ENCODE measurements around the gene KSR1. TPM values are rescaled to one million over a fixed set of nuclear protein-coding genes. Genes with fewer than 3 reads are reported as not detected.

Gene KSR1
- total and polyA plus RNA-seq, 9 of the 15 experiments (the other 6 are each of a cell fraction or from before 2014, with no cell fraction given) = 1.4 to 51.7 (median 18.4) TPM

- TF ChIP-seq ZBTB2 (IDR thresholded peaks at IDR 0.05) (peak; percentile 76), DACH1 (IDR thresholded peaks at IDR 0.05; ENCODE audit: partially characterized antibody) (peak; percentile 6), RFX5 (IDR thresholded peaks at IDR 0.05; ENCODE audit: low read depth, low read length) (no peak), HDGF (IDR thresholded peaks at IDR 0.05) (no peak), ZNF75A (CRISPR knock-in tag; IDR thresholded peaks at IDR 0.05) (no peak), SUPT5H (IDR thresholded peaks at IDR 0.05) (no peak), FOXK2 (conservative IDR thresholded peaks at IDR 0.05 in 1 of 2, IDR thresholded peaks at IDR 0.05 in 1 of 2; ENCODE audit: low read depth in 2 of 2) (no peak), TAF1 (IDR thresholded peaks at IDR 0.05; ENCODE audit: control insufficient read depth, extremely low read depth, insufficient read depth, low read length, severe bottlenecking) (no peak), NRF1 (conservative IDR thresholded peaks at IDR 0.05 in 1 of 2, IDR thresholded peaks at IDR 0.05 in 1 of 2) (peak; percentile 17 to 20; a peak in 1 of 4 replicates), TFAM (CRISPR knock-in tag; conservative IDR thresholded peaks at IDR 0.05) (no peak), YBX1 (IDR thresholded peaks at IDR 0.05) (no peak), NR1H2 (CRISPR knock-in tag; IDR thresholded peaks at IDR 0.05) (no peak), SAP30 (IDR thresholded peaks at IDR 0.05; ENCODE audit: borderline replicate concordance, insufficient read depth, low read depth, low read length, poor library complexity, severe bottlenecking) (no peak), SNAPC5 (CRISPR knock-in tag; IDR thresholded peaks at IDR 0.05) (no peak), SREBF1 (IDR thresholded peaks at IDR 0.05; ENCODE audit: borderline replicate concordance, low read depth, low read length) (no peak), KLF6 (CRISPR knock-in tag; IDR thresholded peaks at IDR 0.05; ENCODE audit: borderline replicate concordance) (no peak), MCM5 (IDR thresholded peaks at IDR 0.05; ENCODE audit: low read depth) (no peak), ZNF444 (CRISPR knock-in tag; IDR thresholded peaks at IDR 0.05) (no peak), SMARCE1 (IDR thresholded peaks at IDR 0.05) (peak; percentile 96), MTA3 (IDR thresholded peaks at IDR 0.05; ENCODE audit: borderline replicate concordance) (peak; percentile 88), IRF9 (tag; IDR thresholded peaks at IDR 0.05) (no peak), ZZZ3 (IDR thresholded peaks at IDR 0.05) (no peak), ZBTB7A (IDR thresholded peaks at IDR 0.05; ENCODE audit: borderline replicate concordance, control insufficient read depth, low read depth, low read length) (peak; percentile 79; the same call in 1 of the 2 replicates), NR3C1 (CRISPR knock-in tag; IDR thresholded peaks at IDR 0.05) (no peak), ZNF253 (CRISPR knock-in tag; conservative IDR thresholded peaks at IDR 0.05) (no peak), NUFIP1 (IDR thresholded peaks at IDR 0.05; ENCODE audit: partially characterized antibody) (no peak), HMG20A (CRISPR knock-in tag; conservative IDR thresholded peaks at IDR 0.05) (no peak), ZNF143 (CRISPR knock-in tag; IDR thresholded peaks at IDR 0.05) (no peak), KLF1 (tag; IDR thresholded peaks at IDR 0.05) (no peak)
These were observed 9.5 kb upstream of the KSR1 start (continued) for GRCh38 chr17:27446569-27447301.
